ENCODE results near the gene DRG2.

DNA sequence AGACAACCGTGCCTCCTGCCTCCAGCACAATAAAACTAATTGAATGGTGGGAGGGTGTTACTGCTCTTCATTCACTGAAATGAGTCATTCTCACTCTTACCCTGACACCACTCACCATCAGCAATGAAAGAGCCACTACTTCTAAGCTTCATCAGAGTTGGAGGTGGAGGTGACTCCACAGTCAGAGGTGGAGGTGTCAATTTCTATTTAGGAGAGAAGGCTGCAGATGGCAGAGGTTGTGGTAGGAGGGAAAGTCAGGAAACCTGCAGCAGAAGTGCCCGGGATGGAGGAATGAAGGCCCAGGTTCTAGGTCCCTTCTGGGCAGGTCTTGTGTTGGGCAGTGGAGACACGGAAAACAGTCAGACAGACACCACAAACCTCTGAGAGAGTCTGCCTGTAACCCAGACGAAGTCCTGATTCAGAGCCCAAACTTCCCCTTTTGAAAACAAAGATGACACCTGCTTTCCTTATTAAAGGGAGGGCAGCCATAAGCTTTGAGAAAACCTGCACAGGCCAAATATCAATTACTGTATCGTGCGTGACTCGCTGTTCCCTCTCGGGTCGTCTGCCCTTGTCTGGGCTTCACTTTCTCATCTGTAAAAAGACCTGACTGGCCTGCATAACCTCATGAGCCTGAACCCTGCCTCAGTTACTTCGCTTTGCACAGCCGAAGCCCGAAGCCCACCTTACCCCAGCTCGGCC, 49.4 kb upstream of the DRG2 start:
- TF ChIP-seq CTCF (IDR thresholded peaks at IDR 0.05; ENCODE audit: insufficient read depth, low read length, poor library complexity, severe bottlenecking) (no peak), EZH2phosphoT487 (conservative IDR thresholded peaks at IDR 0.05; ENCODE audit: low read length) (no peak)

Data from SU-DHL-6 (cell line).